GM19397 (cell line): ENCODE data around the gene ASF1A.

Experiments
- ATAC-seq: cut with Tn5 transposase; IDR thresholded peaks from one replicate; pipeline ENCODE4 v1.9.1; 2021; ENCODE audit warnings: mild to moderate bottlenecking, moderate library complexity; ENCODE audit not compliant: unreplicated experiment

ASF1A gene

GRCh38 chr6:118912646-118913045, 18.7 kb downstream of the ASF1A start:
- no peak for ATAC-seq

- no peak for ATAC-seq
These were observed 19.2 kb downstream of the ASF1A start for GRCh38 chr6:118913161-118913560.

- ATAC-seq, result no peak
These were observed 20.6 kb downstream of the ASF1A start for GRCh38 chr6:118914598-118914997.

- no peak for ATAC-seq
These were observed 23.8 kb downstream of the ASF1A start for GRCh38 chr6:118917546-118918328.

GRCh38 chr6:118918329-118918725, 24.4 kb downstream of the ASF1A start:
- ATAC-seq, result no peak

GRCh38 chr6:118921084-118921483, 27.1 kb downstream of the ASF1A start:
- ATAC-seq, result no peak

GRCh38 chr6:118923035-118923434, 29.1 kb downstream of the ASF1A start:
- ATAC-seq, result no peak

- no peak for ATAC-seq
These were observed 36.7 kb downstream of the ASF1A start for GRCh38 chr6:118930680-118931079.

- no peak for ATAC-seq
These were observed 37.5 kb downstream of the ASF1A start for GRCh38 chr6:118931436-118931835.

GRCh38 chr6:118932421-118932820, 38.5 kb downstream of the ASF1A start:
- ATAC-seq, result no peak

- ATAC-seq, result no peak
These were observed 40.0 kb downstream of the ASF1A start for GRCh38 chr6:118933855-118934460.

- peak; percentile 95 for ATAC-seq
These were observed 40.7 kb downstream of the ASF1A start, which contains the start of gene MCM9 for GRCh38 chr6:118934461-118935330. TSS of gene MCM9 (minus strand) at chr6:118935159. CDS start at chr6:118931723, 3,436 bp downstream.

GRCh38 chr6:118935331-118935668, 41.3 kb downstream of the ASF1A start:
- ATAC-seq, result no peak

GRCh38 chr6:118935978-118936703, 42.2 kb downstream of the ASF1A start:
- ATAC-seq, result no peak

- no peak for ATAC-seq
These were observed 45.7 kb downstream of the ASF1A start for GRCh38 chr6:118939683-118940082.

- no peak for ATAC-seq
These were observed 46.8 kb downstream of the ASF1A start for GRCh38 chr6:118940770-118941169.

GRCh38 chr6:118945217-118945616, 51.3 kb downstream of the ASF1A start:
- ATAC-seq, result no peak

GRCh38 chr6:118952683-118953082, 58.7 kb downstream of the ASF1A start:
- no peak for ATAC-seq

- no peak for ATAC-seq
These were observed 59.4 kb downstream of the ASF1A start for GRCh38 chr6:118953391-118953790.
